ENCODE data around the gene PIEZO2.

PIEZO2 gene

GRCh38 chr18:10894501-10894900 lies 254.9 kb downstream of the PIEZO2 start:
- WGBS (ENCODE audit: extremely low coverage, insufficient coverage, insufficient read length), result no CpG with 5 or more reads among the region's 10 CpGs

GRCh38 chr18:10893761-10894160 lies 255.6 kb downstream of the PIEZO2 start:
- H2AK5ac ChIP-seq (ENCODE audit: low read length), result no peak overlapping the region
- H3K4me1 ChIP-seq (ENCODE audit: control insufficient read depth in 1 of 2, insufficient read depth in 2 of 2, low read length in 2 of 2), result no peaks in the 10 kb centered on the region
- H3K36me3 ChIP-seq (ENCODE audit: control insufficient read depth in 1 of 2, insufficient read depth in 2 of 2, low read length in 2 of 2), result no peaks in the 10 kb centered on the region
- H3K23ac ChIP-seq (ENCODE audit: low read length), result no peak overlapping the region
- no peak overlapping the region for H2BK120ac ChIP-seq (ENCODE audit: insufficient read depth, low read length, poor library complexity)
- H4K12ac ChIP-seq (ENCODE audit: low read depth, low read length), result no peak overlapping the region
- no peak overlapping the region for H3K27ac ChIP-seq (ENCODE audit: low read depth, low read length)
- H4K91ac ChIP-seq (ENCODE audit: low read depth, low read length), result no peak overlapping the region
- no peak overlapping the region for H2BK12ac ChIP-seq (ENCODE audit: low read length)
- no peak overlapping the region for H4K8ac ChIP-seq (ENCODE audit: low read depth, low read length)
- H3K27me3 ChIP-seq (ENCODE audit: insufficient read depth, low read length), result no peaks in the 10 kb centered on the region
- H3K9ac ChIP-seq (ENCODE audit: low read length), result no peak overlapping the region
- no peak overlapping the region for H2AFZ ChIP-seq (ENCODE audit: insufficient read depth, low read length, poor library complexity)
- H3K79me2 ChIP-seq (ENCODE audit: control insufficient read depth, insufficient read depth, low read length, poor library complexity), result no peaks in the 10 kb centered on the region
- H3K4me3 ChIP-seq (ENCODE audit: low read depth, low read length), result no peak overlapping the region
- H3K9me3 ChIP-seq (ENCODE audit: insufficient read depth, low read depth, low read length), result no peaks in the 10 kb centered on the region
- WGBS (ENCODE audit: extremely low coverage, insufficient coverage, insufficient read length), result no CpG with 5 or more reads among the region's 5 CpGs
- no peaks in the 10 kb centered on the region for H3K79me1 ChIP-seq (ENCODE audit: low read length)
- no peak overlapping the region for H3K4me2 ChIP-seq (ENCODE audit: low read length)
- H2BK5ac ChIP-seq (ENCODE audit: low read depth, low read length, poor library complexity), result no peak overlapping the region
- H3K4ac ChIP-seq (ENCODE audit: low read depth, low read length), result no peak overlapping the region
- no peak for DNase-seq
- no peak overlapping the region for H3K18ac ChIP-seq (ENCODE audit: low read length)
- no peak overlapping the region for H3K14ac ChIP-seq (ENCODE audit: low read length)

More at GRCh38 chr18:10894501-10894900, 254.9 kb downstream of the PIEZO2 start:
- Histone ChIP-seq H4K8ac (ENCODE audit: low read depth, low read length) (no peak overlapping the region), H2AK5ac (ENCODE audit: low read length) (no peak overlapping the region), H3K14ac (ENCODE audit: low read length) (no peak overlapping the region), H2BK5ac (ENCODE audit: low read depth, low read length, poor library complexity) (no peak overlapping the region), H3K4me2 (ENCODE audit: low read length) (no peak overlapping the region), H3K4me3 (ENCODE audit: low read depth, low read length) (no peak overlapping the region), H3K18ac (ENCODE audit: low read length) (no peak overlapping the region), H3K27ac (ENCODE audit: low read depth, low read length) (no peak overlapping the region), H3K4ac (ENCODE audit: low read depth, low read length) (no peak overlapping the region), H2AFZ (ENCODE audit: insufficient read depth, low read length, poor library complexity) (no peak overlapping the region), H3K9me3 (ENCODE audit: insufficient read depth, low read depth, low read length) (no peaks in the 10 kb centered on the region), H3K23ac (ENCODE audit: low read length) (no peak overlapping the region), H3K9ac (ENCODE audit: low read length) (no peak overlapping the region), H3K79me2 (ENCODE audit: control insufficient read depth, insufficient read depth, low read length, poor library complexity) (no peaks in the 10 kb centered on the region), H3K4me1 (ENCODE audit: control insufficient read depth in 1 of 2, insufficient read depth in 2 of 2, low read length in 2 of 2) (no peaks in the 10 kb centered on the region), H2BK12ac (ENCODE audit: low read length) (no peak overlapping the region), H3K36me3 (ENCODE audit: control insufficient read depth in 1 of 2, insufficient read depth in 2 of 2, low read length in 2 of 2) (no peaks in the 10 kb centered on the region), H4K91ac (ENCODE audit: low read depth, low read length) (no peak overlapping the region), H2BK120ac (ENCODE audit: insufficient read depth, low read length, poor library complexity) (no peak overlapping the region), H4K12ac (ENCODE audit: low read depth, low read length) (no peak overlapping the region), H3K27me3 (ENCODE audit: insufficient read depth, low read length) (no peaks in the 10 kb centered on the region), H3K79me1 (ENCODE audit: low read length) (no peaks in the 10 kb centered on the region)
- no peak for DNase-seq

GRCh38 chr18:10893196-10893595 lies 256.2 kb downstream of the PIEZO2 start:
- no peak overlapping the region for H2BK5ac ChIP-seq (ENCODE audit: low read depth, low read length, poor library complexity)
- no peak overlapping the region for H3K4me3 ChIP-seq (ENCODE audit: low read depth, low read length)
- no peak overlapping the region for H3K23ac ChIP-seq (ENCODE audit: low read length)
- H3K79me1 ChIP-seq (ENCODE audit: low read length), result no peaks in the 10 kb centered on the region
- H2AK5ac ChIP-seq (ENCODE audit: low read length), result no peak overlapping the region
- H2BK12ac ChIP-seq (ENCODE audit: low read length), result no peak overlapping the region
- no peak for DNase-seq
- WGBS (ENCODE audit: extremely low coverage, insufficient coverage, insufficient read length), result no CpG with 5 or more reads among the region's 2 CpGs
- H4K12ac ChIP-seq (ENCODE audit: low read depth, low read length), result no peak overlapping the region
- no peaks in the 10 kb centered on the region for H3K4me1 ChIP-seq (ENCODE audit: control insufficient read depth in 1 of 2, insufficient read depth in 2 of 2, low read length in 2 of 2)
- no peak overlapping the region for H4K91ac ChIP-seq (ENCODE audit: low read depth, low read length)
- H3K9me3 ChIP-seq (ENCODE audit: insufficient read depth, low read depth, low read length), result no peaks in the 10 kb centered on the region
- no peak overlapping the region for H4K8ac ChIP-seq (ENCODE audit: low read depth, low read length)
- no peak overlapping the region for H3K4me2 ChIP-seq (ENCODE audit: low read length)
- H3K27me3 ChIP-seq (ENCODE audit: insufficient read depth, low read length), result no peaks in the 10 kb centered on the region
- no peak overlapping the region for H2AFZ ChIP-seq (ENCODE audit: insufficient read depth, low read length, poor library complexity)
- no peak overlapping the region for H3K9ac ChIP-seq (ENCODE audit: low read length)
- H3K79me2 ChIP-seq (ENCODE audit: control insufficient read depth, insufficient read depth, low read length, poor library complexity), result no peaks in the 10 kb centered on the region
- H3K27ac ChIP-seq (ENCODE audit: low read depth, low read length), result no peak overlapping the region
- no peaks in the 10 kb centered on the region for H3K36me3 ChIP-seq (ENCODE audit: control insufficient read depth in 1 of 2, insufficient read depth in 2 of 2, low read length in 2 of 2)
- no peak overlapping the region for H3K14ac ChIP-seq (ENCODE audit: low read length)
- no peak overlapping the region for H2BK120ac ChIP-seq (ENCODE audit: insufficient read depth, low read length, poor library complexity)
- no peak overlapping the region for H3K4ac ChIP-seq (ENCODE audit: low read depth, low read length)
- H3K18ac ChIP-seq (ENCODE audit: low read length), result no peak overlapping the region

- no CpG with 5 or more reads among the region's 1 CpG for WGBS (ENCODE audit: extremely low coverage, insufficient coverage, insufficient read length)
- H2BK12ac ChIP-seq (ENCODE audit: low read length), result no peak overlapping the region
- H3K27ac ChIP-seq (ENCODE audit: low read depth, low read length), result no peak overlapping the region
- no peak overlapping the region for H2BK120ac ChIP-seq (ENCODE audit: insufficient read depth, low read length, poor library complexity)
- no peak overlapping the region for H4K8ac ChIP-seq (ENCODE audit: low read depth, low read length)
- no peaks in the 10 kb centered on the region for H3K4me1 ChIP-seq (ENCODE audit: control insufficient read depth in 1 of 2, insufficient read depth in 2 of 2, low read length in 2 of 2)
- no peak overlapping the region for H2AK5ac ChIP-seq (ENCODE audit: low read length)
- H3K36me3 ChIP-seq (ENCODE audit: control insufficient read depth in 1 of 2, insufficient read depth in 2 of 2, low read length in 2 of 2), result no peaks in the 10 kb centered on the region
- no peak overlapping the region for H4K12ac ChIP-seq (ENCODE audit: low read depth, low read length)
- no peak overlapping the region for H3K14ac ChIP-seq (ENCODE audit: low read length)
- no peak overlapping the region for H4K91ac ChIP-seq (ENCODE audit: low read depth, low read length)
- H3K79me1 ChIP-seq (ENCODE audit: low read length), result no peaks in the 10 kb centered on the region
- H3K4me2 ChIP-seq (ENCODE audit: low read length), result no peak overlapping the region
- no peak overlapping the region for H3K9ac ChIP-seq (ENCODE audit: low read length)
- H3K4me3 ChIP-seq (ENCODE audit: low read depth, low read length), result no peak overlapping the region
- no peaks in the 10 kb centered on the region for H3K27me3 ChIP-seq (ENCODE audit: insufficient read depth, low read length)
- H3K18ac ChIP-seq (ENCODE audit: low read length), result no peak overlapping the region
- no peaks in the 10 kb centered on the region for H3K9me3 ChIP-seq (ENCODE audit: insufficient read depth, low read depth, low read length)
- H3K23ac ChIP-seq (ENCODE audit: low read length), result no peak overlapping the region
- no peaks in the 10 kb centered on the region for H3K79me2 ChIP-seq (ENCODE audit: control insufficient read depth, insufficient read depth, low read length, poor library complexity)
- H3K4ac ChIP-seq (ENCODE audit: low read depth, low read length), result no peak overlapping the region
- H2AFZ ChIP-seq (ENCODE audit: insufficient read depth, low read length, poor library complexity), result no peak overlapping the region
- no peak for DNase-seq
- H2BK5ac ChIP-seq (ENCODE audit: low read depth, low read length, poor library complexity), result no peak overlapping the region
Measured at GRCh38 chr18:10892786-10893185, 256.6 kb downstream of the PIEZO2 start.
